Caki2 (cell line): ENCODE measurements around the gene CABLES2. TPM values are rescaled to one million over a fixed set of nuclear protein-coding genes. Genes with fewer than 3 reads are reported as not detected.
"Not testable (repeated sequence)": the region's sequence is repeated elsewhere in the genome, so short reads cannot be mapped to it uniquely, and the experiment has no call there.

ENCODE experiments used
- DNase-seq: peaks from one replicate; pipeline ENCODE4 v3.0.0-alpha.2; 2015; ENCODE audit warnings: low read depth
- in situ Hi-C: cut with HindIII; loops from 2 replicates; pipeline ENCODE4 v1.10.0; 2016; ENCODE audit warnings: low sequenced_read_pairs, low pct_unique_long_range_greater_than_20kb, mixed read lengths
- total RNA-seq: library from RNA; depleted of rRNA; stranded (reverse); fragments of >200 nt; shearing (Covaris generic); gene quantifications from 2 replicates; pipeline ENCODE4 v1.2.3, GENCODE V29; 2014; ENCODE audit warnings: low replicate concordance

Gene CABLES2
- total RNA-seq, 1 experiment from 2014 or later: 3.3 TPM

DNA sequence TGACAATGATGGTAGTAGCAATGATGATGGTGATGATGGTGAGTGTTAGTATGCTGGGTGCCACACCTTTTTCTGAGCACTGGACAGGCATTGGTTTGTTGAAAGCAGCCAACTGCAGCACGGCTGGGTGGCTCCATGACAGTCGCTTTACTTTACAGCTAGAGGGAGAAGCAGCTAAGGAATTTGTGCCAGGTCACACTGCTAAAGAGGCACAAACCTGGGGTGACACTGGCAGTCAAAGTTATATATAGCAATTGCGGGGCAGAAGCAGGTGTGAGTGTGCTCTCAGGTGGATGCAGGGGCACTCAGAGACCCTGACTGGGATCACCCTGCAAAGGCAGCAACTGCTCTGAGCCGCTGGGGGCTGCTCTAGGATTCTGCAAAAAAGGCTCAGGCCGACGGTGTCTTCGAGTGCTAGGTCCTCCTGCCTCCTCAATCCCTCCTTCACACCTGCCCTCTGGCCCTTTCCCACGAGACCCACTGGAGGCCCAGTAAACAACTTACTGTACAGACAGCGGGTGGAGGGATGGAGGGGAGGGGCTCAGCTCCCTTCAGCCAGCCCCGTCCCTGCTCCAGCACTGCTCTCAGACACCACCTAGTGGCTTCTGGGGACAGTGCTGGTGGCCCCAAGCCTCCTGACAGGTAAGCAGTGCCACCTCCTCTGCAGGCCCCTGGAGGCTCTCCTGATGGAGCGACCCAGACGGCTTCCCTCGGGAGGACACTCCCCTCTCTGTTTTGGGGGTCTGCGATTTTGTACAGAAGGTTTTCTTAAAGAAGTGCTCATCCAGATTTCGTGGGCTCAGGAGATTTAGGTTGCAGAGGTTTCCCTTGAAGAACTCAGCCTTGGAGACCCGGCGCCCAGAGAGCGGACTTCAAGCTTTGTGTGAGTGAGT is 24.5 kb downstream of the CABLES2 start:
- DNase-seq: peak; percentile 77
- in situ Hi-C loops: no loop called here

DNA sequence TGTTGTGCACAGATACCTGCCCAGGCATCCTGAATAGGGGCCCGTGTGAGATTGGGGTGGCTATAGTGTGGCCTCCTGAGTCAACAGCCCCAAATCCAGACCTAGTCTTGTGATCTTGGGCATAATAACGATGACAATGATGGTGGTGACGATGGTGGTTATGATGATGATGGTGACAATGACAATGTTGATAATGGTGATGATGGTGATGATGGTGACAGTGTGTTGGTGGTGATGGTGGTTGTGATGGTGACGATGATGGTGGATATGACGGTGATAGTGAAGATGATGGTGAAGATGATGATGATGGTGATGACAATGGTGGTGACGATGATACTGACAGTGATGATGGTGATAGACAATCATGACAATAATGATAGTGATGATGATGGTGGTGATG is 25.2 kb downstream of the CABLES2 start:
- in situ Hi-C loops: no loop called here
- no peak for DNase-seq

DNA sequence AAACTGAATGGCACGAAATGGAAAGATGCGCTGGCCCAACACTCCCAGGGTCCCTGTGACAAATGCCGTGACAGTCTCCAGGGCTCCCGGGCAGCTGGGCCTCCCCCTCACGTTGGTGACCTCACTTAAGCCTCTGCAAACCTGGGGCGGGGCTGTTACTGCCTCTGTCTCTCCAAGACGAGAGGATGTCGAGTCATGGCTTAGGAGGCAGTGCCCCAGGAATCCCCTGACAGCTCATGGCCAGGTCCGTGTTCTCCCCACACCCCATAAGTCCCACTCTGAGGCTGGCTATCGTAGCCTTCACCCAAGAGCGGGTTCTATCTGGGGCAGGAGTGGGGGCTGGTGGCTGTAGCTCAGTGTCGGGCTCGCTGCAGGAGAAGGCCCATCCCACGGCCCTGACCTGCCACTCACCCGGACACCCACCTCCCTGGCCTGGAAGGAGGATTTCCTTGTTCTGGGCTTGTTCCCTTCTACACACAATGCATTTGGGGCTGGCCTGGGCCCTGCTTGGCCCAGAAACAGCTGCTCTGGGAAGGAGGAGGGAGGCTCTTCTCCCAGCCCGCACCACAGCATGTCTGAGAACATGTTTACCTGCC is 25.8 kb downstream of the CABLES2 start:
- peak; percentile 77 for DNase-seq
- in situ Hi-C loops: no loop called here

DNA sequence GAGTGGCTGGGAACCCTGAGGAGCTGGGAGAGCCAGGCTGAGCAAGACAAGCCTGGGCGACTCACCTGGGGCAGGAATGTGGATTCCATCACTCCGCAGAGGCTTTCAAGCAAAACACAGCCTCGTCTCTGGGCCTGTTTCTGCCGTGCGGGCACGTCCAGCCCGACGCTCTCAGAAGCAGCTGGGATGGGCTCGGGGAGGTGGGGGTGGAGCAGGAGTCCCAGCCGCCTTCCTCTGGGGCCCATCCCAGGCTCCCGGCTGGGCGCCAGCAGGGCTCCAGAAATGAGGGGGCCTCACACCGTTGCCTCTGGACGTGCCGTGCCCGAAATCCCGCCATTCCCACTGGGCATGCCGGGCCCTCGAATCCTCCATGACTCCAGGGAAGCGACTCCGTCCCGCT is 28.9 kb downstream of the CABLES2 start:
- in situ Hi-C loops: no loop called here
- DNase-seq: peak; percentile 35

DNA sequence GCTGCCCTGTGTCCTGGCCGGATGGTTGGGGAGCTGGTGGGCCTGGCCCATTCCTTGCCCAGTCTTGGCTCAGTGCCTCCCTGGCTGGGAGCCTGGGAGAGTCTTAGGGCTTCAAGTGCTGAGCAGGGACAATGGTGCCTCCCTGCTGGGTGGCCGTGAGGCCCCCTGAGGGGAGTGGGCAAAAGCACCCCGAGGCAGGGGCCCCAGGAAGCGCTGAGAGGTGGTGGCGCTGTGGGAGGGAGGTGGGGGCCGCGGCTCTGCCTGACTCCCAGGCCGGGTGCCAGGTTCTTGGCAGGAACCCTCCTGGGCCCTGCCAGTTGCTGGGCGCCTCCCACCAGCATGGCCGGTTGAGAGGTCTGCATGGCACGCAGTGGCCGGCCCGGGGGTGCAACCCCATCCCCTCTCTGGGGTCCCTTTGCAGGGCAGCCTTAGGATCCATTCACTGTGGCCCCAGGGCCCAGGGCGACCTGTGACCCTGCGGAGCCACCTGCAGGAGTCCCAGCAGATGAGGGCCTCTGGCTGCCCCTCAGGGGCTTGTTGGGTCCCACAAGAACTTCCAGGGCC is 29.4 kb downstream of the CABLES2 start:
- DNase-seq: no peak
- in situ Hi-C loops: no loop called here

DNA sequence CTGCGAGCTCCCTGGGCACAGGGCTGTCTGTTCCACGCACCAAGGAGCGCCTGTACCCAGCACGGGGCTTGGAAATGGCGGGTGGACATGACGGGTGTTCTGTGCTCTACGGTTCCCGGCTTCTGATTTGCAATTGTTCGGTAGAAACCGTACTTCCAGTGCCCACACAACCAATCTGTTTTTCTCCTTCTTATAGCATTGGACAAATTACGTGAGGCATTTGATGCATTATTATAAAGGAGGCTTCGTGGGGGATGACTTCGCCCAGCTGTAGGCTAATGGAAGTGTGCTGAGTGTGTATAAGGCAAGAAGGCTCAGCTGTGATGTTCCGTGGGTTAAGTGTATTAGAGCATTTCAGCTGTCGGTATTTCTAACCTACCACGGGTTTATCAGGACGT is 30.0 kb downstream of the CABLES2 start:
- no peak for DNase-seq
- in situ Hi-C loops: no loop called here

DNA sequence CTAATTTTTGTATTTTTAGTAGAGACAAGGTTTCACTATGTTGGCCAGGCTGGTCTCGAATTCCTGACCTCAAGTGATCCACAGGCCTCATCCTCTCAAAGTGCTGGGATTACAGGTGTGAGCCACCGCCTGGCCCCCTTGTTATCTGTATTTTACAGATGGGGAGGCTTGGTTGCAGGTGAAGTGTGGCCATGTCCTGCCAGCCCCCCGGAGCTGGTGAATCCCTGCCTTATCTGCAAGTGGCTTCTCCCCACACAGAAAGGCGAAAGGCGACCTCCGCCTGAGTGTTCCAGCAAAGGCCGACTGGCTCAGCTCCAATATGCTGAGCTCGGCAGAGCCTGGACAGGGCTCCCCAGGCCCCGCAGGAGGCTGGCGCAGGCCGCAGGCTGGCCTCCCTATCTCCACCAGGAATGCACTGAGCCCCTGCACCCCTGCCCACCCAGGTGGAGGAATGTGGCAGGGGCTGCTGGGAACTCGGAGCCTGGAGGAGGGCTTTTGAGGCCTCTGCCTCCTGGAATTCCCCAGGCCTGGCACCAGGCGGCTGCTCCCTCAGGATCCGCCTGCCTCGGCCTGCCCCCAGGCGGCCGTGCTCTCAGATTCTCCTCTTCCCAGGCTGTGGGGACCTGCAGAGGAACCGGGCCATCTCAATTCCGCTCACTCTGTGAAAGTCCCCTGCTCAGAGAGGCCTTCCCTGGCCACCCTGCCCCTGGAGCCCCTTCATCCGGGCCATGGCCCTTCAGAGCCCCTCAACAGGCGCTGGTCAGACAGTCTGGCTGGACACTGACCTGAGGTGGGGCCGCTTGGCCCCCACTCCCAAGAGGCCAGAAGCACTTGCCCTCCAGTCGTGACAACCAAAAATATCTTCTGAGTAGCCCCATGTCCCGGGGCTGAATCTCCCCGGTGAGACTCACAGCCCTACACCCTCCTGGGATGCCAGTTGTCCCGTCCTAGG is 30.7 kb downstream of the CABLES2 start:
- DNase-seq: no peak
- in situ Hi-C loops: no loop called here

DNA sequence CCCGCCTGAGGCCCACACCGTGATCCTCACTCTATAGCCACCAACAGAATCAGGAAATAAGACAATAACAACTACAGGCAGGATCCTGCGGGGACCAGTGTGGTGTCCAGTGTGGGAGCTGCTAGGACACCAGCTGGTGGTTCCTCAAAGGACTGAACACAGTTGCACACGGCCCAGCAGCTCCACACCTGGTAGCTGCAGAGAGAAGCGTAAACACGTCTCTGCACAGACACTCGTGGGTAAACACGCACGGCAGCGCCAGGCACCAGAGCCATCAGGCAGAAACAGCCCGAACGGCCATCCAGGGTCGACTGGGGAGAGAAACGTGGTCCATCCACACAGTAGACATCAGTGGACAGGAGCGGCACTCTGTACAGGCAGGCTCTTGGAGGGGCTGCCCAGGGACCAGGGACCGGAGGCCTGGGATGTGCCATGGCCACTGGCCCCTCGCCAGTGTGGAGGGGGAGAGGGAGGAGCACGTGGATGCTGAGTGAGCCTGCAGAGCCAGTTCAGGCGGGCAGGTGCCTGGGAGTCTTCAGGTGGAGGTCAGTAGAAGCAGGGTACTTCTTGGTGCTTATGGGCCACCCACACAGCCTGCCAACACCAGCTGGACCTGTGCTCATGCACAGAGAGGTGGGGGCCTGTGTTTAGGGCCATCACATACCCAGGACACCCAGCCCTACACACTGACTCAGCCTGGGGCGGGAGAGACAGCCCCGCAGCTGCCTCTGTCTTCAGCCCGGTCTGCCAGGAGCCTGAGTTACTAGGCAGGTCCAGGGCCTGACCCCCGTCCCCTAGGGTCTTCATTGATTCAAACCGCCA is 32.5 kb downstream of the CABLES2 start:
- no peak for DNase-seq
- in situ Hi-C loops: no loop called here

DNA sequence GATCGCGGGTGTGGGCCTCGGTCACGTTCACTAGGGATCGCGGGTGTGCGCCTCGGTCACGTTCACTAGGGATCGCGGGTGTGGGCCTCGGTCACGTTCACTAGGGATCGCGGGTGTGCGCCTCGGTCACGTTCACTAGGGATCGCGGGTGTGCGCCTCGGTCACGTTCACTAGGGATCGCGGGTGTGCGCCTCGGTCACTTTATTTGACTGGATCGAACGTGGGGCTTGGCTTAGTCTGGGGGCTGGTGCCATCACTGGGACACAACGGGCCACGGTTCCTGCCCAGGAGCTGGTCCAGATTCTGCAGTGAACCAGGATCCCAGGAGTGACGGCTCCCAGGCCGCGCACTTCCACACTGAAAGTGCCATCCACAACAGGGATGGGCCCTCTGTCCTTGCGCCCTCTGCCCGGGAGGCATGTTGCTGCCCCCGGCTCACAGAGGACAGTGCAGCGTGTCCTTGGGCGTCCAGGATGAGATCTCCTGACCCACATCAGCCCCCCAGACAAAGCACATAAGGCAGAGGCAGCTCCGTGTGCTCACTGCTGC is 33.4 kb downstream of the CABLES2 start:
- DNase-seq, in situ Hi-C loops: not testable (repeated sequence)

DNA sequence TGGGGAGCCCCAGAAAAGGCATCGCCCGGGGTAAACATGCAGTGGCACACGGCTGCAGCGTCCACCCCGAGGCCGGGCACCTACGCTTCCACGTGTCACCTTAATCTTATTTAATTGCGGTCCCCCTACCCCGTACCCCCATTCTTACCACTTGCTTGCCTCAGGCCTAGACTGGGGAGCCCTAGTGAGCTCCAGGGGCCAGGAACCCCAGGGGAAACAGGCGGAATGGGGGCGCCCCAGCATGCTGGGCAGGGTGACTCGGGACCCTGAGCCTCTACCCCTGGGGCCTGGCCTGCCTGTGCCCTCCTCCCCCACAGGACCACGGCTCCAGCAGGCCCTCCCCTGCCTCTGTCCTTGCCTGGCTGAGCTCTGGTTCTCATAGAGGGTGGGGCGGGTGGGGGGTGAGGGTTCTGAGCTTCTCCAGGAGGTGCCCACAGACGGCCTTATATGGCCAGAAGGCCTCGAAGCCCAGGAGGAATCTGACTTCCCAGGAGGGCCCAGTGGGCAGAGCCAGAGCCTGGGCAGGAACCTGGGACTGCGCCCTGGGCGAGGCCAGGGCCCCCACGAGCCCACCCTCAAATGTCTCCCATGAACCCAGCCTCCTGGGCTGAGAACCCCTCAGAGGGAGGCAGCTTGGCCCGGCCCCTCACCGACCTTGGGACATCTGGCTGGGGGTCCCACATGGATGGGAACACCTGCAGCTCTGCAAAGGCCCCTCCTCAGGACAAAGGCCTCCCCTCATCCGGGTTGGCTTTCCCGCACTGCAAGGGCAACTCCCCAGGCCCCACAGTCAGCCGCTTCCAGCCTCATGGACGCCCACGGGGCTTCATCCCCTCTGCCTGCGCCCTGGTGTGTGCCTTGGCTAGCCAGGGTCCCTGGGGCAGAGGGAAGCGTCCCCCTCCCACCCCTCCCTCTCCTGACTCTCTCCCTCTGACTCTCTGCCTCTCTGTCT is 34.8 kb downstream of the CABLES2 start:
- no peak for DNase-seq
- in situ Hi-C loops: no loop called here

DNA sequence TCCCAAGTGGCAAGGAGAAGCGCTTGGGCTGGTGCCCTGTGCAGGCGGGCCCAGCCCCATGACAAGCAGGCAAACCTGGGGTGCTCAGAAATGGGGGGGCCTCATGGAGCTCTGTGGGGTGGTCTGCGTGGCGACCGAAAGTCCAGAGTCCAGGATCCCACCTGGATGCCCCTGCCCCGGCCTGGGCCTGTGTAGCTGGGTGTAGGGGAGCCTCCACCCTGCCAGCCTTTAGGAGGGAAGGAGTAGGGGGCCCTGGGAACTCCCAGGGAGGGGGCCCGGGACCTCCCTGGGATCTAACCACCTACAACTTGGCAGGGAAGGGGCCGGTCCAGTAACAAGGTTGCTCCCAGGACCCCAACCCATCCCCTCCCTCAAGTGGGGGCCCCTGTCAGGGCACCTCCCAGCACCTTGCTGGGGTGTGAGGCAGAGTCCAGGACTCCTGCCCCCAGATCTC is 35.5 kb downstream of the CABLES2 start:
- in situ Hi-C loops: no loop called here

DNA sequence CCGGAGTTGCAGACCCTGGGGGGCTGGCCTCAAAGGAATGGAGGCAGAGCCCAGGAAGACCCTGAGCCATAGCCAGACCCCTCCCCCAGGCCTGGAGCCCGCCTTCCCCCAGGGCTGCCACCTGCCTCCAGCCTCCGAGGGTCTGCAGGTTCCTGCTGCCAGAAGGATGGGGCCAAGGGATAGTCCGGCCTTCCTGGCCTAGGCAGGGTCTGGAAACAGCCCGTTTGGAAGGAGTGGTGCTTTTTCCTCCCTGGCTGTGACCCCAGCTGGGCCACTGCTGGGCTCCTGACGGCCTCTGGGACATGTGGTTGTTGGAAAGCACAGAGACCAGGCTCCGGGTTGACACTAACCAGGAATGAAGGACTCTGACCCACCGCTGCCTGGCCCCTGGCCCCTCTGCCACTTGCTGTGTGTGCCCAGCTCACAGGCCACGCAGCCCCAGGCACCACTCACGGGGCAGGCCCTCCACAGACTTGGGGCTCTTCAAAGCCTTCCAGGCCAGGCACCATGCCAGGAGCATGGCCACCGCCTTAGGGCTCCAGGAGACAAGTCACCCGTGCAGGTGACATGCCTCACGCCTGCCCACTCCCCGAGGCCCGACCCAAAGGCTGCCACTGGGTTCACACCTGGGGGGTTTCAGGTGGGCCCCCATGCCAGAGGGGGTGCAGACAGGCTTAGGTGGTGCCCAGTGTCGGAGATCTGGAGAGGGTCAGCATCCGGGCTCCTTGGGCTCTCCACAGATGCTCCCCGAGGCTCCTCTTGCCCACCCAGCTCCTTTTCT is 36.1 kb downstream of the CABLES2 start:
- in situ Hi-C loops: no loop called here
- DNase-seq: no peak

More for the DNA sequence above, 35.5 kb downstream of the CABLES2 start:
- no peak for DNase-seq

DNA sequence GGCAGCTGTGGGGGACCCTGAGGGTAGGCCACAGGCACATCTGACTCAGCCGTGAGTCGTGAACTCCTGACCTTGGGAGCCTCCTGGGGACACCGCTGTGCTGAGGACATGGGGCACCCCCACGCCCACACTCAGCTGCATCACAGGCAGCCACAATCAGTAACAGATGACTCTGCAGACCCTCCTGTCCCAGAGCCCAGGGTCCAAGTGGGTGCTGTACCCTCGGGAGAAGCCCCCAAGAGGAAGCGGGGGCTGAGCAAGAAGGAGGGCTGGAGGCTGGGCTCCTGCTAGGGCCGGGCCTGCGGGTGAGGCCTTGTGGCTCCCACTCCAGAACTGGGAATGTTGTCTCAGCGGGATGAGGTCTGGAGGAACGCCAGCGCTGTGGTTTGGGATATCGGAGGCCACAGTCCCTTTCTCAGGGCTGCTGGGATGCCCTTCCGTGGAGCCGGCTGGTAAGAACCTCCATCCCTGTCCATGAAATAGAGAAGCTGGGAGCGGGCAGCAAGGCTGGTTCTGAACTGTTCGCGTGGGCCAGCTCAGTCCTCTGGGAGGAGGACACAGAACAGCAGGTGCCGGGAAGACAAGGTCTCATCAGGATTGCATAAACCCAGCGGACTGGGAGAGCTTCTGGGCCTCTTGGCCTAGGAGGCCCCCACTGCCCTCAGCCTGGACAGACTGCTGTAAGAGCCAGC is 36.8 kb downstream of the CABLES2 start:
- peak; percentile 72 for DNase-seq
- in situ Hi-C loops: no loop called here

DNA sequence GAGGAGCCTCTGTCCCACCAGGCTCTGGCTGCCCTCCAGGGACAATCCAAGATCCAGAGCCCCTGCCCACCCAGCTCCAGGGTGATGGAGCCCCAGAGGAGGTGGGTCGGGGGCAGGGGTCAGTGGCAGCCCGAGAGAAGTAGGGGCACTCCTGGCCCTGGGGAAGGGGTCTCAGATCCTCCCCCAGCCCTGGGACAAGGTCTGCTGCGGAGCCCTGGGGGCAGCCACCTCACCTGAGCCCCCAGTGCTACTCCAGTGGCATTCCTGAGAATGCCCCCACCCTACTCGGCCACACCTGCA is 37.3 kb downstream of the CABLES2 start:
- DNase-seq: no peak
- in situ Hi-C loops: no loop called here
